HG03064 (cell line): Measurements from ENCODE around the gene USHBP1.
A peak's percentile ranks its signal among the peaks of the same experiment; 100 is the strongest.
"Not testable (repeated sequence)": the region's sequence is repeated elsewhere in the genome, so short reads cannot be mapped to it uniquely, and the experiment has no call there.

ENCODE experiments used
- ATAC-seq: cut with Tn5 transposase; IDR thresholded peaks from one replicate; pipeline ENCODE4 v1.9.1; 2021; ENCODE audit warnings: low read depth; ENCODE audit not compliant: unreplicated experiment

Gene USHBP1

DNA sequence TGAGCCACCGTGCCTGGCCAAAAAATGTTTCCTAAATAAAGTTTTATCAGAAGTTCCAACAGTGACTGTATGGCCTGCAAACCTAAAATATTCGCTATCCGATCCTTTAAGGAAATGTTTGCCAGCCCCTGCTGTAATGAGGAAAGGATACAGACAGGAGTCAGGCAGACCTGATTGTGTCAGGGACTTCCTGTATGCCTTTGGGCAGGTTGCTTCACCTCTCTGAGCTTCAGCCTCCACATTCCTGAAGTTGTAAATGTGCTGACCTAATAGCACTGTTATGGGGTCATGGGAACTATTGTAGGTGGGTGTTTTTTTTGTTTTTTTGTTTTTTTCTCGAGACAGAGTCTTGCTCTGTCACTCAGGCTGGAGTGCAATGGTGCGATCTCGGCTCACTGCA lies 32.4 kb upstream of the USHBP1 start:
- no peak for ATAC-seq

DNA sequence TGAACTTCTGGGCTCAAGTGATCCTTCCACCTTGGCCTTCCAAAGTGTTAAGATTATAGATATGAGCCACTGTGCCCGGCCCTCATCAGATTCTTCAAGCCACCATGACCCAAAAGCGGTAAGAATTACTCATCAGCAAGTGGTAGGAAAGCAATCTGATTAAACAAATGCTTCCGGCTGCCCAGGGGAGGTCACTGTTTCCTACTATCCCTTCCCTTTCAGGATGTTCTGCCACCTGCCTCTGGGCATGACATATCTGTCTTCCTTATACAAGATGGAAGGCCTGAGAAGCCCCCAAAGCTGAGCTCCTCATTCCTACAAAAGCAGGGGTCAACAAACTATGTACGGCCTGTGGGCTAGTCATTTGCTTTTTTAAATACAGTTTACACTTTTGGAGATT lies 31.7 kb upstream of the USHBP1 start:
- no peak for ATAC-seq

DNA sequence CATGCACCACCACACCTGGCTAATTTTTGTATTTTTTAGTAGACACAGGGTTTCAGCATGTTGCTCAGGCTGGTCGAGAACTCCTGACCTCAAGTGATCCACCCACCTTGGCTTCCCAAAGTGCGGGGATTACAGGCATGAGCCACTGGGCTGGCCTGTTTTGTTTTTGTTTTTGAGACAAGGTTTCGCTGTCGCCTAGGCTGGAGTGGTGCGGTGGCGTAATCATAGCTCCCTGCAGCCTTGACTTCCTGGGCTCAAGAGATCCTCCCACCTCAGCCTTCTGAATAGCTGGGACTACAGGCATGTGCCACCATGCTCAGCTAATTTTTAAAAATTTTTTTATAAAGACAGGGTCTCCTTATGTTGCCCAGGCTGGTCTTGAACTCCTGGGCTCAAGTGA lies 31.0 kb upstream of the USHBP1 start:
- not testable (repeated sequence) for ATAC-seq

DNA sequence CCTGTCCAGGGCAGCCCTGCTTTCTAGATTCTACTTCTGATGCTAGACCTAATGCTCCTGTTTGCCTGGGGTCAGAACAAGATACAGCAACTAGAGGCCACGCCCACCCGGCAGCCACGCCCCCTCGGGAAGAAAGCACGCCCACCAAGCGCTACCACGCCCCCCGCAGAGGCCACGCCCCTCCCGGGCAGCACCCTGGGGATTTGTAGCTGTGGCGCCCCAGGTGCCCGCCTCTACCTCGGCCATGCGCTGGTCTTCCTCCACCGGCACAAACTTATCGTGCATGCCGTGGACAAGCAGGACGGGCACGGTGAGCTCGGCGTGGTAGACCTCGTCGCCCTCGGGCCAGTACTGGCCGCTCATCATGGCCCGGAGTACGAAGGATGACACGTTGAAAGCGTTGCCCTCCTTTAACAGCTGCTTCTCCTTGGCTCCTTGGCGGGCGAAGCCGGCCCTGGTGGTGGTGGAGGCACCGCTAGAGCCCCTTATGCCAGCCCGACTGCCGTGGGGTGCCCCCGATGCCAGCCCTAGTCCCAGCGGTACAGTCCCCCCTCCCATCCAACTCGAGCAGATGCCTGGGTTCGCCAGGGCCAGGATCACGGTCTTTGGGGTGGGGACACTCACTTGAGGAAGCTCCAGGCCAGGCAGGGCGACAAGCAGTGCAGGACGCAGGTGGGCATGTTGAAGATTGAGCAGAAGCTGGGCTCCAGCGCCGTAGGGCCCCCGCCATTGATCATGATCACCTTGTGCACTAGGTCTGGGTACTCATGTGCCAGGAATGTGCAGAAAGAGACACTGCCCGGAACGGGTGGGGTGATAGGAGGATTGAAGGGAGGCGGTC lies 29.7 kb upstream of the USHBP1 start:
- ATAC-seq: no peak

DNA sequence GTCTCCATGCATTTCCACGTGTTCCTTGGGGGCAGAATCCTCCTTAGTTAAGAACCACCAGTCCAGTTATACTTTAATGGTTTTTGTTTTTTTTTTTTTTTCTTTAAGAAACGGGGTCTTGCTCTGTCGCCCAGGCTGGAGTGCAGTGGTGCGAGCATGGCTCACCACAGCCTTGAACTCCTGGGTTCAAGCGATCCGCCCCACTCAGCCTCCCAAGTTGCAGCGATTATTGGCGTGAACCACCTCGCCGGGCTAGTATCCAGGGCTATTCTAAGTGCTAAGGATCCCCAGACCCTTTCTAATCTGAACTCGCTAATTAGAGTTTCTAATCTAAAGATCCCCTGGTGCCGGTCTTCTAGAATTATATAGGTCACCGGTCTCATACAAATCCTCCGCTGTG lies 29.1 kb upstream of the USHBP1 start:
- ATAC-seq: no peak

DNA sequence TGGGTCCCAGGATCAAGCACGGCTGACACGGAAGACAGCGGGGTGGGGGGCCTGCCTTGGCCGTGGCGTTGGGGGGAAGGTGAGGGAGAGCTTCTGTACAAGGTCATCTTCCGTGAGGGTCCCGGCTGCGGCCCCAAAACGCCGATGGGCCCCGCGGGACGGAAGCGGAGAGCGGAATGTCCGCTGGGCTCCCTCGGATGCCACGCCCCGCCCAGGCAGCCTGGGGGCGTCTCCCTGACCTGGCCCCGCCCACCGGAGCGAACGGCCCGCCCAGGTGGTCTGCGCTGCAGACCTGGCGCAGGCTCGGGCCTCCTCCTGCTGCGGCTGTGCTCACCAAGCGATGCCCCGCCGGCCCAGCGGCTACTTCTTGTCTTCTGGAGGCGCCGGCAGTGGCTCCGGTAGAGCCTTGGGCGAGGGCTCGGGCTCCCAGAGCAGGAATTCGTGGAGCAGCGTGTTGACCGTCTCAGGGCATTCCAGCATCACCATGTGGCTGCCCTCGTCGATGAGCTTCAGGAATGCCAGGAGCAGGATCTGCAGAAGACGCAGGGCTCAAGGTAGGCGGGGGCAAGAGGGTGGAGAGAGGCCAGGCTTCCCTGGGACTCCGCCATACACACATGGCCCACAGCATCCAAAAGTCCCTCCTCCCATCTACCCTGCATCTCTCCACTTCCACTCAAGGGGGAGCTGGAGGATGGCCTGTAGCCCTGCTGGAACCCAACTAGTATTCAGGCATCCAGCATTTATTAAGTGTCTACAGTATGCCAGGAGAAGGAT lies 27.9 kb upstream of the USHBP1 start:
- peak; percentile 77 for ATAC-seq

DNA sequence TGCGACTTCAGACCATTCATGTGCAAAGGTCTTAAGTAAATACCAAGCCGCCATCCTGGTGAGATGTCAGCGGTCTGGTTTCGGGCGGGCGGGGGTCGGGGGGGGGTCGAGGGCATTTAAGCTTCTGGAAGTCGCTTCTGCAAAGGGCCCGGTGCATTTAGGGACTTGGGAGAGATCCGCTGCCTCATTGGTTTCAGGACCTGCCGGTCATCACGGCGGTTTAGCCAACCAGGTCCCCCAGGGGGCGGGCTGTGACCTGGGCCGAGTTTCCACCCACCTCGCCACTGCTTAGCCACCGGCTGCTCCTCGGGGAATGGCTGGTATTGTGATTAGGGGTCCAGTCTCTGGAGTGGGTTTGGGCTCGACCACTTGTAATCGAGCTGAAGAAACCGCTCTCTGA lies 24.9 kb upstream of the USHBP1 start:
- ATAC-seq: no peak

DNA sequence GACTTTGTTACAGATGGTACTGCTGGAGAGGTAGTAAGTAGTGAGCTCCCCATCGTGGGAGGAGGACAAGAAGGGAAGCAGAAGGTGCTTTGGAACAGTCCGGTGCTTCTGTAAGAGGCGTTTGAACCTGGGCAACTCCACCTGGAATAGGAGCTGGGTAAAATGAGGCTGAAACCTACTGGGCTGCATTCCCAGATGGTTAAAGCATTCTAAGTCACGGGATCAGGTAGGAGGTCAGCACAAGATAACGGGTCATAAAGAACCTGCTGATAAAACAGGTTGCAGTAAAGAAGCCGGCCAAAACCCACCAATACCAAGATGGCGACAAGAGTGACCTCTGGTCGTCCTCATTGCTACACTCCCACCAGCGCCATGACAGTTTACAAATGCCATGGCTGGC lies 22.2 kb upstream of the USHBP1 start:
- no peak for ATAC-seq

DNA sequence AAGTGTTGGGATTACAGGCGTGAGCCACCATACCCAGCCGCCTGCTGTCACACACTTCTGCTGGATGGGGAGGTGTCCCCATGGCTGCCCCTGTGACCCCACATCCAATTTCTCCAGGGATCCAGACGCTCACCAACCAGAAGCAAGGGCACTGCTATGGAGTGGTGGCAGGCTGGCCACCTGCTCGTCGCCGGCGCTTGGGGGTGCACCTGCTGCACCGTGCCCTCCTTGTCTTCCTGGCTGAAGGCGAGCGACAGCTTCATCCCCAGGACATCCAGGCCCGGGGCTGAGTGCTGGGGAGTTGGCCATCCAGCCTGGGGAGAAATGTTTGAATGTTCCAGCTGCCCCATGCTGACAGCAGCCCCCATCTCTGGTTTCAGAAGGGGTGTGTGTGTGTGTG lies 21.7 kb upstream of the USHBP1 start:
- no peak for ATAC-seq

DNA sequence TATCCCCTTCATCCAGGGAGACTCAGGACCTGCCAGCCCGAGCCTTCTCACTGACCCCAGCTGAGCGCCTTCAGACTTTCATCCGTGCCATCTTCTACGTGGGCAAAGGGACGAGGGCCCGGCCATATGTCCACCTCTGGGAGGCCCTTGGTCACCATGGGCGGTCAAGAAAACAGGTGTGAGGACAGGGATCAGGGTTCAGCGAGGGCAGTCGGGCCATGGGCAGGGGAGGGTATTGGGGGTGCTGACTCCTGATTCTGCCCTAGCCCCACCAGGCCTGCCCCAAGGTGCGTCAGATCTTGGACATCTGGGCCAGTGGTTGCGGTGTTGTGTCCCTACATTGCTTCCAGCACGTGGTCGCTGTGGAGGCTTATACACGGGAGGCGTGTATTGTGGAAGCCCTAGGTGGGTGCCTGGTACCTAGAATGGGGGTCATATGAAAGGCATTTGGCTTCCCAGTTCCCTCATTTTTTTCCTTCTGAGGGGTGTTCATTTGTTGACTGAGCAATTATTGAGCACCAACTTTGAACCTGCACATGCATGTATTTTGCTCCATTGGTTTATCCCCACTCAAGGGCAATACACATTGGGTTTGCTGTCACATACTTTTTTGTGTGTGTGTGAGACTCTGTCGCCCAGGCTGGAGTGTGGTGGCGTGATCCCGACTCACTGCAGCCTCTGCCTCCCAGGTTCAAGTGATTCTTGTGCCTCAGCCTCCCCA lies 21.0 kb upstream of the USHBP1 start:
- no peak for ATAC-seq

DNA sequence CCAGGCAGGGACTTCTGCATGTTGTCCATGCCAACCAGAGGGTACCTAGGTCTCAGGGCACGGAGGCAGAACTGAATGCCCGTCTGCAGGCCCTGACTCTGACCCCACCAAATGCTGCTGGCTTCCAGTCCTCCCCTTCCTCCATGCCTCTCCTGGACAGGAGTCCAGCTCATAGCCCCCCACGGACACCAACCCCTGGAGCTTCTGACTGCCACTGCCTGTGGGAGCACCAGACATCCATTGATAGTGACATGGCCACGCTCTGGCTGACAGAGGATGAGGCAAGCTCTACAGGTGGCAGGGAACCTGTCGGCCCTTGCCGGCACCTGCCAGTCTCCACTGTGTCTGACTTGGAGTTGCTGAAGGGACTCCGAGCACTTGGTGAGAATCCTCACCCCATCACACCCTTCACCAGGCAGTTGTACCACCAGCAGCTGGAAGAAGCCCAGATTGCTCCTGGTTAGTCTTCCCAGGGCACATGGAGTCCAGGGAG lies 19.0 kb upstream of the USHBP1 start:
- ATAC-seq: no peak

DNA sequence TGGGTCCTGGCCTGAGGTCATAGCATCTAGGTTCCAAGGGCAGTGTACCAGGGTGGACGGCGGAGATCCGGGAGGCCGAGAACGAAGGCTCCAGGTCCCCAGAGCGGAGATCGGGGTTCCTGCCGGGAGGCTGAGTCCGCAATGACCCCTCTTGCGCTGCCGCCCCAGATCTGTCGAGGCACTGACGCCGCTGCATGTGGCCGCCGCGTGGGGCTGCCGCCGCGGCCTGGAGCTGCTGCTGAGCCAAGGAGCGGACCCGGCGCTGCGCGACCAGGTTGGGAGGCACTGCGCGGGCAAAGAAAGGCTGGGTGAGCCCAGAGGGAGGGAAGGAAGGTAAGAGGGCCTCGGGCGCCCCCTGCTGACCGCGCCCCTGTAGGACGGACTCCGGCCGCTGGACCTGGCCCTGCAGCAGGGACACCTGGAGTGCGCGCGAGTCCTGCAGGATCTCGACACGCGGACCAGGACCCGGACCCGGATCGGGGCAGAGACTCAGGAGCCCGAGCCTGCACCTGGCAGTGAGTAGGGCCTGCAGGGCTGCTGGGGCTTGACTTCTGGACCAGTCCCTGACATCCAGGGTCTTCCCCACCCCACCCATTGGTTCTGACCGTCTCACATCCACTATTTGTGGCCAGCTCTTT lies 18.1 kb upstream of the USHBP1 start:
- no peak for ATAC-seq

DNA sequence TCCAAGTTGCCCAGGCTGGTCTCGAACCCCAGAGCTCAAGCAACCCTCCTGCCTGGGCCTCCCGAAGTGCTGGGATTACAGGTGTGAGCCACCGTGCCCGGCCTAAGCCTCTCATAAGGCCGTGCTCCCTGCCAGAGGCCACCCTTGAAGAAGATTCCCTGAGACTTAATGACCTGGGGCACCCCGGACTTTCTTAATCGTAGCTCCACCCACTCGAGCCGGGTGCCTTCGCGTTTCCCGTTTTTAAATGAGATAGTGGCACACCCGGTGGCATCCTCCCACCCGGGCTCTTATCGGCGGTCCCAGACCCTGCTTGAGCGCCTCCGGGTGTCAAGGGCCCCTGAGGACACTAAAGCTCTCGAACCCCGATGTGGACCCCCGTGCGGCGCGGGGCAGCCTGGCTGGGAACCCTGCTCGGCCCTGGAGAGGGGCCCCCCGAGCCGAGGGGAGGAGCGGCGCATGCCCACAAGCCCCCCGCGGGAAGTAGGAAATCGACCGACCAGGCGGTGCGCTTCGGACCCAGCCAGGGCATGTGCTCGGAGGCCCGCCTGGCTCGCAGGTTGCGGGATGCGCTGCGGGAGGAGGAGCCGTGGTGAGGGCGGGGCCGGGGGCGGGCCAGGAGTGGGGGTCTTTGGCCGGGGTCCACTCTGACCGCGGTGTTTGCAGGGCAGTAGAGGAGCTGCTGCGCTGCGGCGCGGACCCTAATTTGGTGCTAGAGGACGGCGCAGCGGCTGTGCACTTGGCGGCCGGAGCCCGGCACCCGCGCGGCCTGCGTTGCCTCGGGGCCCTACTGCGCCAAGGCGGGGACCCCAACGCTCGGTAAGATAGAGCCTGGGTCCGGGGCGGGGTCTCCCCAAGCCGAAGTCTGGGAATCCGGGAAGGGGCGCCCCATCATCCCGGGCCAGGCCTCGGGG lies 17.1 kb upstream of the USHBP1 start, which contains the start of gene ANKLE1:
TSS of gene ANKLE1 (plus strand) at position 511 of the 914 bp plus-strand sequence. CDS start at position 531, 20 bp downstream.
- ATAC-seq: no peak

DNA sequence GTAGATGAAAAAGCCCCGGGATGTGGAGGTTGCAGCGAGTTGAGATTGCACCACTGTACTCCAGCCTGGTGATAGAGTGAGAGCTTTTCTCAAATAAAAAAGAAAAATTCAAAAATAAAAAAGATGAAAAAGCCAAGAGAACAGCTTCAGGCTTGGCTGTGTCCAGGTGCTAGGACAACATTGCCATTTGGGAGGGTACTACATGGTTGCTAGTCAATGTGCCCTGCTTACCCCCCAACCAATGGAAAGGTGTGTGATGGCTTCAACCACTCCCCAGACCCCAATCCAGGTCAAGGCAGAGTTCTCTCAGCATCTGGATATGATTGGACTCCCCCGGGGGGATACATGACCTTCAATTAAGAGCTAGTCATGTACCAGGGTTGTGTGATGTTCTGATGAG lies 14.9 kb upstream of the USHBP1 start:
- ATAC-seq: no peak

DNA sequence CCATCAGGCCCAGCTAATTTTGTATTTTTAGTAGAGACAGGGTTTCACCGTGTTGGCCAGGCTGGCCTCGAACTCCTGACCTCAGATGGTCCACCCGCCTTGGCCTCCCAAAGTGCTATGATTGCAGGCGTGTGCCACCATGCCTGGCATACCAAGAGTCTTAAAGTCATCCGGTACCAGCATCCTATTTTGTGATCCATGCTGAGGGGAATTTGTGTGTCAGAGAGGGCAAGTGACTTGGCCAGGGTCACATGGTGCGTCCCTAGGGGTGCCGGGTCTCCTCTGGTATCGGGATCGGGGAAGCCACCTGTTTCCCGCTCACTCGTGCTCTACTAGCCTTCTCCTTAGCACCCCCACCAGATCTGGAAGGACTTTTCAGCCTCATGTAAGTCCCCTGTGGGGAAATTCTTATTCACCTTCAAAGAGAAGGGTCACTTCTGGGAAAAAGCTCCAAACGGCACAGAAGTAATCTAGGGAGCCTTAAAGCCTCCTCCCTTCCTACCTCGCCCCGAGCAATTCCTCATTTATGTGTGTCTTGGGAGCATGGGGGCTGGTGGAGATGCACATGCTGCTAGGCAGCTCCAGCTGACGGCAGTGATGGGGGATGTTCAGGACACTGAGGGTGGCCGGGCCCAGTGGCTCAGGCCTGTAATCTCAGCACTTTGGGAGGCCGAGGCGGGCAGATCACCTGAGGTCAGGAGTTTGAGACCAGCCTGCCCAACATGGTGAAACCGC lies 11.1 kb upstream of the USHBP1 start:
- no peak for ATAC-seq

DNA sequence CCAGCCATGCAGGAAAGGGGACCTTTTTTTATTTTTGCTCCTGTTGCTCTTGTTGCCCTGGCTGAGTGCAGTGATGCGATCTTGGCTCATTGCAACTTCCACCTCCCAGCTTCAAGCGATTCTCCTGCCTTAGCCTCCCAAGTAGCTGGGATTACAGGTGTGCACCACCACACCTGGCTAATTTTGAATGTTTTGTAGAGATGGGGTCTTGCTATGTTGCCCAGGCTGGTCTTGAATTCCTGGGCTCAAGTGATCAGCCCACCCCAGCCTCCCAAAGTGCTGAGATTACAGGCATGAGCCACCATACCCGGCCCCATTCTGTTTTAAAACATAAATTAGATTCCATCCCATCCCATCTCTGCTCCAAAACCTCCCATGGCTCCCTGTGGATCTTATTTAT lies 10.3 kb upstream of the USHBP1 start:
- not testable (repeated sequence) for ATAC-seq

DNA sequence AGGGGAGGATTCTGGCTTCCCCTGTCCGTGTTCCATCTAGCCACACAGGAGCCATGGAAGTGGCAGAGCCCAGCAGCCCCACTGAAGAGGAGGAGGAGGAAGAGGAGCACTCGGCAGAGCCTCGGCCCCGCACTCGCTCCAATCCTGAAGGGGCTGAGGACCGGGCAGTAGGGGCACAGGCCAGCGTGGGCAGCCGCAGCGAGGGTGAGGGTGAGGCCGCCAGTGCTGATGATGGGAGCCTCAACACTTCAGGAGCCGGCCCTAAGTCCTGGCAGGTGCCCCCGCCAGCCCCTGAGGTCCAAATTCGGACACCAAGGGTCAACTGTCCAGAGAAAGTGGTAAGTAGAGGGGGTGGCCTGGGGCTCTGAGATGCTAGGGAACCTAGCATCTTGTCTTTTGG lies 4.2 kb upstream of the USHBP1 start:
- no peak for ATAC-seq

DNA sequence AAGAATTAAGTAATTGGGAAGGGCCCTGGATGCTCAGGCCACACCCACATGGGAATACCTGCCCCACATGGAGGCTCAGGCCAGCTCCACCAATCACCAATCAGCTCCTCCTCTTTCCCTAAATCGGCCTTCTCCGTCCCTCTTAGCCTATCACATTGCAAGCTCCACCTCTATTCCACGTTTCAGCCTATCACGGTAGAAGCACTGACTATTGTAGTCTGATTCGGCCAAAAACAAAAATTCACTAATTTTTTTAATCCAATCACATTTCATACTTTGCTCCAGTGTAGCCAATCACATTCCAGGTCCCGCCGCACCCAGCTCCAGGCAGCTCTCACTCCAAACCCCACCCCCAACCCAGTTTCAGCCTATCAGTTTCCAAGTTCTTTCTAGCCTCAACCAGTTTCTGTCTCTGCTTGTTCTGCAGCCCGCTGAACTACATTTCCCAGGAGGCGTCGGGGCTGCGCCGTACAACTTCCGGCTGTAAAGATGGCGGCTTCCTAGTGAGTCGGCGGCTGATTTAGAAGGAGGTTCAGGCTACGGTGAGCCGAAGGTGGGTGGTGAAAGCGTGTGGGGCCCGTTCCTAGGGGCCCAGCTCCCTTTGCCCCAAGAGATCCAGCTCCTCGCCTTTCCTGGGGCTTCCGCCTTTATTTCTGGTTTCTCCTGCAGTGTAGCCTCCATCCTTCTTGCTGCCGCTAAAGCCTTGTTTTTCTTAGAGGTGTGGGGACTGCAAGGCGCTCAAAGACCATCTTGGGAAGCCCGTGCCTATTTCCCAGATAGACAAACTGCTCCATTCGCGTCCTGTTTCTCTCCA lies 2.6 kb upstream of the USHBP1 start, which contains the start of gene BABAM1:
TSS of gene BABAM1 (plus strand) at position 469 of the 814 bp plus-strand sequence. CDS start 1,364 bp downstream, outside the sequence.
- ATAC-seq: peak; percentile 75
